Adrenal gland (tissue), 5 donors: ENCODE data around the gene TMEM236.

Experiments used
- CTCF ChIP-seq, 6 experiments: fragments of 450-650 bp in 4 of 6; fragments of 200-600 bp in 2 of 6; sonication (generic) in 1 of 6; IDR thresholded peaks; 1 replicate in 5 of 6; 2 replicates in 1 of 6; pipeline versions ENCODE4 v1.5.1 to v1.8.0; 2016 to 2021; ENCODE audit warnings: antibody characterized with exemption in 6 of 6, mild to moderate bottlenecking in 2 of 6, moderate library complexity in 1 of 6
- POLR2A ChIP-seq, 2 donors: fragments of 450-650 bp; IDR thresholded peaks; one replicate each; pipeline ENCODE4 v1.6.1; 2017; ENCODE audit warnings: antibody characterized with exemption in 2 of 2, mild to moderate bottlenecking in 2 of 2, moderate library complexity in 1 of 2
- donor health status: DM: no; HTN: no; CAD: no.

GRCh38 chr10:17789396-17789795 lies 37.4 kb downstream of the TMEM236 start:
- no peak for TF ChIP-seq CTCF (IDR thresholded peaks at IDR 0.05)
- no peak for TF ChIP-seq POLR2A (IDR thresholded peaks at IDR 0.05)
